Large intestine (tissue), 12 donors: ENCODE measurements around the gene SURF6. TPM values are rescaled to one million over a fixed set of nuclear protein-coding genes. Genes with fewer than 3 reads are reported as not detected.

Source experiments
- DNase-seq, 2 donors: peaks; one replicate each; pipeline versions ENCODE4 v3.0.0 to v3.0.0-alpha.2; 2013
- H3K27ac ChIP-seq: one replicate; pipeline ENCODE4 v1.5.1; 2013; ENCODE audit warnings: low read length
- H3K27me3 ChIP-seq: 2 replicates; pipeline ENCODE4 v1.6.1; 2013; ENCODE audit warnings: low read length; ENCODE audit not compliant: control insufficient read depth, insufficient read depth
- H3K36me3 ChIP-seq: 2 replicates; pipeline ENCODE4 v1.6.1; 2013; ENCODE audit warnings: low read length; ENCODE audit not compliant: control insufficient read depth, insufficient read depth
- H3K4me1 ChIP-seq: one replicate; pipeline ENCODE4 v1.6.1; 2013; ENCODE audit warnings: low read length; ENCODE audit not compliant: control insufficient read depth, insufficient read depth
- H3K4me3 ChIP-seq: one replicate; pipeline ENCODE4 v1.5.1; 2013; ENCODE audit warnings: low read length
- H3K9me3 ChIP-seq: one replicate; pipeline ENCODE4 v1.6.1; 2013; ENCODE audit warnings: mild to moderate bottlenecking, low read depth, low read length, moderate library complexity; ENCODE audit not compliant: control insufficient read depth
- WGBS: methylation state at CpG from one replicate; pipeline ENCODE4 v1.1.5; 2013; ENCODE audit warnings: low lambda C conversion rate; ENCODE audit not compliant: insufficient coverage; 5-methylcytosine and 5-hydroxymethylcytosine counted together
- long read RNA-seq, 11 donors: transcript quantifications; one replicate each; lab custom pipeline, GENCODE V29; 2026
- polyA plus RNA-seq: library from polyadenylated mRNA; unstranded; fragments of 120-200 nt; gene quantifications from one replicate; pipeline ENCODE4 v1.2.1, GENCODE V29; 2013

Gene SURF6
- 41.8 TPM for polyA plus RNA-seq
- long read RNA-seq, donor 1, full-length matches to known transcripts: 16 of 16 reads
- long read RNA-seq, donor 1, partial matches to known transcripts: 0 of 16 reads
- long read RNA-seq, donor 1, other reads (novel, unspliced or antisense): 0 of 16 reads
- long read RNA-seq, donor 2, full-length matches to known transcripts: 31 of 38 reads
- long read RNA-seq, donor 2, partial matches to known transcripts: 7 of 38 reads
- long read RNA-seq, donor 2, other reads (novel, unspliced or antisense): 0 of 38 reads
- long read RNA-seq, donor 3: 0 reads
- long read RNA-seq, donor 4, partial matches to known transcripts: 0 of 1 reads
- long read RNA-seq, donor 4, other reads (novel, unspliced or antisense): 0 of 1 reads
- long read RNA-seq, donor 5, full-length matches to known transcripts: 16 of 16 reads
- long read RNA-seq, donor 5, partial matches to known transcripts: 0 of 16 reads
- long read RNA-seq, donor 5, other reads (novel, unspliced or antisense): 0 of 16 reads
- long read RNA-seq, donor 6, full-length matches to known transcripts: 18 of 23 reads
- long read RNA-seq, donor 6, partial matches to known transcripts: 5 of 23 reads
- long read RNA-seq, donor 6, other reads (novel, unspliced or antisense): 0 of 23 reads
- long read RNA-seq, donor 7, full-length matches to known transcripts: 6 of 6 reads
- long read RNA-seq, donor 7, partial matches to known transcripts: 0 of 6 reads
- long read RNA-seq, donor 7, other reads (novel, unspliced or antisense): 0 of 6 reads
- long read RNA-seq, donor 8, full-length matches to known transcripts: 27 of 27 reads
- long read RNA-seq, donor 8, partial matches to known transcripts: 0 of 27 reads
- long read RNA-seq, donor 8, other reads (novel, unspliced or antisense): 0 of 27 reads
- long read RNA-seq, donor 9, full-length matches to known transcripts: 15 of 15 reads
- long read RNA-seq, donor 9, partial matches to known transcripts: 0 of 15 reads
- long read RNA-seq, donor 9, other reads (novel, unspliced or antisense): 0 of 15 reads
- long read RNA-seq, donor 10, full-length matches to known transcripts: 16 of 16 reads
- long read RNA-seq, donor 10, partial matches to known transcripts: 0 of 16 reads
- long read RNA-seq, donor 10, other reads (novel, unspliced or antisense): 0 of 16 reads
- long read RNA-seq, donor 11, full-length matches to known transcripts: 9 of 9 reads
- long read RNA-seq, donor 11, partial matches to known transcripts: 0 of 9 reads
- long read RNA-seq, donor 11, other reads (novel, unspliced or antisense): 0 of 9 reads

- Histone ChIP-seq H3K36me3 (peaks cover 57% of the 10 kb centered on the region), H3K4me1 (peaks cover 23% of the 10 kb centered on the region), H3K27me3 (no peaks in the 10 kb centered on the region), H3K4me3 (peak within 1 kb of the TSS; percentile 96), H3K9me3 (peaks cover 7% of the 10 kb centered on the region), H3K27ac (peak within 1 kb of the TSS; percentile 93)
- peak; percentile 91 to 96 for DNase-seq
- WGBS: no CpG with 5 or more reads among the region's 70 CpGs
Observed at GRCh38 chr9:133335924-133336811, at the start of gene SURF6. TSS of gene SURF6 (minus strand) at chr9:133336188. CDS start at chr9:133336132, 56 bp downstream.

- WGBS: no CpG with 5 or more reads among the region's 14 CpGs
- no peak overlapping the region for H3K4me3 ChIP-seq
- no peaks in the 10 kb centered on the region for H3K36me3 ChIP-seq
- DNase-seq: no peak
- no peak overlapping the region for H3K27ac ChIP-seq
- no peaks in the 10 kb centered on the region for H3K27me3 ChIP-seq
- no peaks in the 10 kb centered on the region for H3K4me1 ChIP-seq
- peaks cover 13% of the 10 kb centered on the region for H3K9me3 ChIP-seq
Observed at GRCh38 chr9:133385452-133385851, 49.5 kb upstream of the SURF6 start.

GRCh38 chr9:133384736-133385321, 48.8 kb upstream of the SURF6 start:
- Histone ChIP-seq H3K36me3 (no peaks in the 10 kb centered on the region), H3K4me3 (no peak overlapping the region), H3K4me1 (no peaks in the 10 kb centered on the region), H3K27ac (no peak overlapping the region), H3K9me3 (peaks cover 13% of the 10 kb centered on the region), H3K27me3 (no peaks in the 10 kb centered on the region)
- WGBS: no CpG with 5 or more reads among the region's 17 CpGs
- no peak for DNase-seq

- Histone ChIP-seq H3K9me3 (peaks cover 13% of the 10 kb centered on the region), H3K36me3 (no peaks in the 10 kb centered on the region), H3K27me3 (no peaks in the 10 kb centered on the region), H3K4me1 (no peaks in the 10 kb centered on the region), H3K27ac (no peak overlapping the region), H3K4me3 (no peak overlapping the region)
- DNase-seq: no peak
- no CpG with 5 or more reads among the region's 3 CpGs for WGBS
Observed at GRCh38 chr9:133383438-133383837, 47.5 kb upstream of the SURF6 start.

- Histone ChIP-seq H3K36me3 (no peaks in the 10 kb centered on the region), H3K9me3 (peaks cover 16% of the 10 kb centered on the region), H3K4me1 (no peaks in the 10 kb centered on the region), H3K4me3 (no peak overlapping the region), H3K27ac (no peak overlapping the region), H3K27me3 (no peaks in the 10 kb centered on the region)
- no peak for DNase-seq
- WGBS: 92% methylated on average over 2 of the region's 4 CpGs
Observed at GRCh38 chr9:133382507-133383141, 46.6 kb upstream of the SURF6 start.

- Histone ChIP-seq H3K4me3 (no peak overlapping the region), H3K4me1 (peaks cover 3% of the 10 kb centered on the region), H3K27ac (no peak overlapping the region), H3K9me3 (peaks cover 16% of the 10 kb centered on the region), H3K36me3 (no peaks in the 10 kb centered on the region), H3K27me3 (no peaks in the 10 kb centered on the region)
- WGBS: 80% methylated on average over 1 of the region's 4 CpGs
- DNase-seq: no peak
Observed at GRCh38 chr9:133380734-133381133, 44.7 kb upstream of the SURF6 start.

- WGBS: no CpG with 5 or more reads among the region's 14 CpGs
Observed at GRCh38 chr9:133379153-133380086, 43.4 kb upstream of the SURF6 start.

GRCh38 chr9:133378408-133378962, 42.5 kb upstream of the SURF6 start:
- H3K9me3 ChIP-seq: peaks cover 15% of the 10 kb centered on the region
- H3K27ac ChIP-seq: no peak overlapping the region
- no peak for DNase-seq
- peaks cover 5% of the 10 kb centered on the region for H3K36me3 ChIP-seq
- WGBS: no CpG with 5 or more reads among the region's 1 CpG
- H3K4me3 ChIP-seq: no peak overlapping the region
- H3K4me1 ChIP-seq: peaks cover 7% of the 10 kb centered on the region
- H3K27me3 ChIP-seq: no peaks in the 10 kb centered on the region

More at GRCh38 chr9:133379153-133380086, 43.4 kb upstream of the SURF6 start:
- Histone ChIP-seq H3K27ac (no peak overlapping the region), H3K36me3 (no peaks in the 10 kb centered on the region), H3K9me3 (peaks cover 16% of the 10 kb centered on the region), H3K4me3 (no peak overlapping the region), H3K4me1 (peaks cover 3% of the 10 kb centered on the region), H3K27me3 (no peaks in the 10 kb centered on the region)
- no peak for DNase-seq
